Ecto neural progenitor cell (in vitro differentiated cells): Measurements from ENCODE around the gene COX7A2.

ENCODE experiments used
- DNase-seq: peaks from one replicate; pipeline ENCODE4 v3.0.0-alpha.2; 2018; ENCODE audit warnings: low spot score

Gene COX7A2

DNA sequence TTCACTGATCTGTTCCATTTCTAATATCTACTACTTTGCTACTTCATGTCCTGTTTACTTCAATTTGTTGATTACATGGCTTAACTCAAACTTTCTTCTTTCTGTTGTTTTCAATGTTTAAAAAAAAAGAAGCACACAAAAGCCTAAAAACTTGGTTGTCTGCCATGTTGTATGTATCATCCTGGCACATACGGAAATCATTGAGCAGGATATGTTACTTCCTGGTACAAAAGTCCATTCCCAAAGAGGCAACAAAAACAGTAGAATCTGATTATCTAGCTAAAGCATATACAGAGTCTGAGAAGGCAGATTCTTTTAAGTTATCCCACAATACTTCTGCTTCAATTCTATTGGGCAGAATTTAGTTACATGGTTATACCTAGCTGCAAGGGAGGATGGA, 23.2 kb downstream of the COX7A2 start:
- DNase-seq = no peak

DNA sequence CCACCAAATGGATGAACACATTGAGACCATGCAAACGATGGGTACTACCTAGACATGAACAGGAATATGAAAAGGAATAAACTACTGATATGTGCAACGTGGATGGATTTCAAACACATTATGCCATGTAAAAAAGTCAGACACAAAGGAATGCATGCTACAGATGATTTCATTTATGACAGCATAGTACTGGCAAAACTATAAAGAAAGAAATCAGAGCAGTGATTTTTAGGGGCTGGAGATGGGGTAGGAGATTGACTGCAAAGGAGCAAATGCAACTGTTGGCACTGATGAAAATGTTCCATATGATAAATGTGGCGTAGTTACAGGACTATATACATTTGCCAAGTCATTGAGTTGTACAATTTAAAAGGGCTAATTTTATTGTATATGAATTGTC, 24.3 kb downstream of the COX7A2 start:
- no peak for DNase-seq

DNA sequence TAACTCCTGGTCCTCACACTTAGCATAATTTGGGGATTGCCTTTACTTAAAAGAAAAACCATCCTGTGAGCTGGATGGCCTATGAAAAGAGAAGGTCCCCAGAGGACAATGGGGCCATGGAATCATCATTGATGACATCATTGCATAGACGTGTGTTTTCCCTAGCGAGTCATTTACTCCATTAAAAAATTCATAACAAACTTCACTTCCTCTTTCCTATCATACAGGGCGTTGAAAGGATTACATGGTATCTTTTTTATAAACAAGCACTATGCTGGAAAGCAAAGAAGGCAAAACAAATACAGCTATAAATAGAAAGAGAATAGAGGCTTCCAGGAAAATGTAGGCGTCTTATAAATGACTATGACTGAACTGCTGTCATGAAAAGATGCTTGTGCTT, 26.4 kb downstream of the COX7A2 start:
- no peak for DNase-seq

DNA sequence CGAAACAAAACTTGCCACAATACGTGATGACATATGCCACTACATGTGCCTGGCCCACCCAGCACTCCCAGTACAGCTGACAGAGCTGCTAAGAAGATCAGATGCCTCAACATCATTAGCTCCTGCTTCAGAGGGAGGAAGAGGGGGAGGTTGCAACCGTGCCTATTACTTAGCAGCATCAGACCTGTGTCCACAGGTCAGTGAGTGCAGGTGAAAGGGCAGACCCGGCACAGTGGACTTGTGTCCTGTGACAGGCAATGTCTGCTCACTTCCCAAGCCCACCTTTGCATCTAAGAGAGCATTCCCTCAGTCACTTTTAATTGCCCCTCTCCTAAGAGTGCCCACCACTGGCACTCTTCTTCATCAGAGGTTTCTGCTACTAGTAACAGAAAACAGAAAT, 28.3 kb downstream of the COX7A2 start:
- no peak for DNase-seq

DNA sequence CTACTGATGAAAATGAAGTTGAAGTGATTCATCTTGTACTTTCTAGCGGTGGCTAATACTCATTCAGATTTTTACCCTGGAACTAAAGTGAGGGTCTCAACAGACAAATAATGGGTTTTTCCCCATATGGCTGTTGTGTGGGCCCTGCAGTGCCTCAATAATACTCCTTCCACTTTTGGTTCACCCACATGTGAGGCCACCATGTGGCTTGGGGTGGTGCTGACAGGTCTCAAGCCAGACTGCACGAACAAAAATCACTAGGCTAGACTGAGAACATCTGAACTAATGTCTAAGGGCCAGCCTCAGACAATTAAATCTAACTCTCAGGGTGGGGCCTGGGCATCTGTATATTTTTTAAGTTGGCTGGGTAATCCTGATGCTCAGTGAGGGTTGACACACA, 29.9 kb downstream of the COX7A2 start:
- DNase-seq = no peak

DNA sequence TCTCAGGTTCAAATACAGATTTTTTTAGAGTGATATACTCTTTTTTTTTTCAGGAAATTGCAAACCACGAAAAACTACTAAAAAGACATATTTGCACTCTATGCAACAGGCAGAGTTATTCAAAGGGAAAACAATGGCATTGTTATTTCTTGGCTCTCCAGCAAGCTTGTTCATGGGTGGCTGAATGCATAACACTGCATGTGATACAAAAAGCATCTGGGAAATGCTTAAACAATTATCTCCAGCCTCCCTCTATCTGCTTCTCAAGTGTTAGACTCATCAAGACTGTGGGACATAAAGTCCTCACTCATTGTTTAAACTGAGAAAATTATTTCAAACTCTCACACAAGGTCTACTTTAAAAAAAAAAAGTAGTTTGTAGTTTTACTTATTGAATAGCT, 30.5 kb downstream of the COX7A2 start:
- DNase-seq = no peak

DNA sequence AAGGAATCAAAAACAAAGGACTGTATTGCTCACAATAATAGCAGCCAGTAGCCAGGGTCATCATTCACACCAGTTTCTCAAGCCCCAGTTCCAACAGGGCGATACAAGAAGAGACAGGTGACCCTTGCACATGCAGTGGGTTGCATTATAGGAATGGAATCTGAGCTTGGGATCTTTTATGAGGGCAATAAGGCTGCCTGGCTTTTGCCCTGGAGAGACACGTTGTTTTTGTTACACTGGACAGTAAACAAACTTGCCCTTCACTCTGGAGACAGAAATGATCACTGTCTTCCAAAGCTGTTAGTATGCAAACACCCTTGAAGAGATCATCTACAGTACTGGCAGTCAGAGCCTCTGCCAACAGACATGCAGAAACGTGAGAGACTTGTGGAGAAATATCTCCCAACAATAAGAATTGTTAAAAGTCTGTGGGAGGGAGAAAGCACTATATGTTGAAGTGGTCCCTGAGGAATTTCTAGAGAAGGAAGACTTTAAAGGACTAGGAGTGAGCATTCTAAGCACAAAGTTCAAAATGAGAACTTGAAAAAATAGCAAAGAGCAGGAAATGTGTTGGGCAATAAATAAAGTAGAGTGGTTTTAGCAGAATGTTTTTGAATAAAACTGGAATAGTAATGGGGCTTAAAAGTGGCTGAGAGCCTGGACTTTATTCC, 31.5 kb downstream of the COX7A2 start:
- no peak for DNase-seq

DNA sequence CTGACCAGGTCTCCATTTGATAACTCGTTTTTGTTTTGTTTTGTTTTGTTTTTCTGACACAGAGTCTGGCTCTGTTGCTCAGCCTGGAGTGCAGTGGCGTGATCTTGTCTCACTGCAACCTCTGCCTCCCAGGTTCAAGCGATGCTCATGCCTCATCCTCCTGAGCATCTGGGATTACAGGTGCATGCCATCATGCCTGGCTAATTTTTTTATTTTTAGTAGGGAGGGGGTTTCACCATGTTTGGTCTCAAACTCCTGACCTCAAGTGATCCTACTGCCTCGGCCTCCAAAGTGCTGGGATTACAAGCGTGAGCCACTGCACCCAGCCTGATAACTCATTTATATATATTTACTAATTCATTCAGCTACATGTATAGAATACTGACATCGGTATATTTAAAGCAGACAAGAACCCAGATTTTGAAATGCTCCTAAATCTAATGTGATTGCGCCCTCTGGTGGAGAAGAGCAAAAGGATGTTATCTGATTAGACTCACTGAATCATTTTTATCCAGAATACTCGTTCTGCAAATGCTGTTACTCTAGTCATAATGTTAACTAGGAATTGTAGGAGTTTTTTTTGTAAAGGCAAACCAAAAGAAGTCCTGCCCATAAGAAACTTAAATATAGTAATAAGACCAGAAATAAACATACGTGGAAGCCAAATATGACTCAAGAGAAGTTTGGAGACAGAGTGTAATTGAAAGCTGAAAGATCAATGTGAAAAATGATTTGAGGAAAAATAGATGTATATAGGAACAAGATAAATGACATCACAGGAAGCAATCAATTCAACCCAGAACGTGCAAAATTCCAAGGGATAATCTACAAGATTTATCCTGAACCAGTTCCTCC, 32.5 kb downstream of the COX7A2 start:
- no peak for DNase-seq

DNA sequence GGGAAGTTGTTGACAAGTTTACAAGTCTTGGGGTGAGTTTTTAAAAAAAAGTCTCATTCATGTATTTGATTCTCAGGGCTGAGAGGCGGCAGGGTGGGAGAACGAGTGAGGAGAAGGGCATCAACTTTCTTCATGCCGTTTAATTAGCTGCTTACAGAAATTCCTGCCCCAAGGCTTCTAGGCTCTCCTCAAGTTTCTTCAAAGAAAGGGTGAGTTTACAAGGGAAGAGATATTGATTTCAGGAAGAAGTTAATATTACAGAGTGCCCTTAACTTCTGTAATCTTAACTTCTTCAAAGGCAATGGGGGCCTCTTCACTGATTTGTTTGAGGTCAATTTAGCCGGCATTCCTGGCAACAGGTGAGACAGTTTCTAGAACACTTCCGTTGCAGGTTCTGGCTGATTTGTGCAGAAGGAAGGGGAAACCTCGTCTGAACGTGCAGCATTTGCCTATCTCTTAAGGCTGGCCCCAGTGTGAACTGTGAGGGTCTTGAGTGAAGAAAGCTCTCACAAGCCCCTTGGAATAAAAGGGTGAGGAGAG, 34.3 kb downstream of the COX7A2 start:
- no peak for DNase-seq

DNA sequence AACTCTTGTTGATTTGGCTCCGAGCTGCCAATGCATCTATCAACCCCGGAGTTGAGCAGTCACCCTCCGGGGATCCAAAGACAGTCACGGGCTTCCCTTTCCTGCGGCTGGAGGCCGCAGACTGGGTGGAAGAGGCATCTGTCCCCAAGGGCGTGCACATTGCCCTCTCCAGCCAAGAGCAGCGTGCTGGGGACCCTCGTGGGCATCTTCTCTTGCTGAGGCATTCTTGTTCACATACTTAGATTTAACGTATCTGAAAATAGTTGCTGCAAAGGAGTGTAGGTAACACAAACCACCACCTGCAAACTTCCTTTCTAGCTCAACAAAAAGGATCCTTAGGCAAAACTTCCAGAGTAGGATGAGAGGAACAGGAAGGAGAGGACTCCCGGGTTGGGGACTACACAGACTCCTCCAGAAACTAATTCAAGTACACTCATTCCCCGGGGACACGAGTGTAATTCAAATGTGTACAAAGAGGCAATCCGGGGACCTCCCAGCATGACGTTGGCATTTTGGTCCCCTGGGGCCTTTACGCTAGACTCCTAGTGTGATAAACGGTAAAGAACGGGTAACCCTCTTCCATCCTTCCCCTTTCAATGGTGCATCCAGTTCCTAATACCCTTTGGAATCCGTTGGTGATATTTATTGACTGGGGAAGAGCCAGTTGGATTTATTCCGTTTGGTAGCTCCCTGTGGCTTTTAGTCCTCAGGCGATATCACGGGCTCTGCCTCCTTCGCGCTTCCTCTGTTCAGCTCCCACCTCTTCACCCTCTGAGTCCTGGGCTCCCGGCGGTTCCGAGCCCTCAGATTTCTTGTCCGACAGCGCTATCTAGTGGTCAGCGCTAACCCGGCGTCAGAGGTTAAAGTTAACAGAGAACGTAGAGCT, 35.1 kb downstream of the COX7A2 start:
- peak; percentile 91 for DNase-seq

DNA sequence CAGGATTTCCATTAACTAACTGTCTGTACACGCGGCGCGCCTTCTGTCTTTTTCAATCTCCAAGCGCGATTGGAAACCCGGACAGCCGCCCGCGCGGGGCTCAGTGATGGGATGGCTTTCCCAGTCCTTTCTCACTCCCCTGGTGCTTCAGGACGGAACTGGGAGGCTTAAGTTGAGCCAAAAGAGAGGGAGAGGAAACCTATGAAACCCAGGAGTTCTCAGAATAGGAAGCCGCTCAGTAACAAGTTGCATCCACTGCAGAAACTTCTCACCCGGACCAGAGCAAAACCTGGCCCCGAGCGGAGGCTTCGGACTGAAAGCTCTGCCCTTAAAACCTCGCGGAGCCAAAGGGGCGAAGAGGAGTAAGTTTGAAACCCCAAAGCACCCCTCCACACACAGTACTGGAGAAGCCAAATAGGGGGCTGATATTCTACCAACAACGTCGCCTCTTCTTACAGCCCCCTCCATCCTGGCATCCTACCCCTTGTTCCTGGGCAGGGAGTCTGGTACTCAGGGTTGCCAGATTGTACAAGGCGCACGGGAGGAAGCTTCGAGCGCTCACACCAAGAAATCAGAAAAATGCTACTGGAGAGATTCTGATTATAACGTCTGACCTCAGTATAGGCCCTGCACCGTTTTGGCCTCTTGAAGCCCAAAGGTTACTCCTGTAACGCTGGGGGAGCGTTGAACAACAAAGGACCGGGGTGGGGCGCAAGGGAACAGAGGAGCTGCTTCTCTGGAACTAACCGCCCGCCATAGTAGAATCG, 36.8 kb downstream of the COX7A2 start:
- no peak for DNase-seq

DNA sequence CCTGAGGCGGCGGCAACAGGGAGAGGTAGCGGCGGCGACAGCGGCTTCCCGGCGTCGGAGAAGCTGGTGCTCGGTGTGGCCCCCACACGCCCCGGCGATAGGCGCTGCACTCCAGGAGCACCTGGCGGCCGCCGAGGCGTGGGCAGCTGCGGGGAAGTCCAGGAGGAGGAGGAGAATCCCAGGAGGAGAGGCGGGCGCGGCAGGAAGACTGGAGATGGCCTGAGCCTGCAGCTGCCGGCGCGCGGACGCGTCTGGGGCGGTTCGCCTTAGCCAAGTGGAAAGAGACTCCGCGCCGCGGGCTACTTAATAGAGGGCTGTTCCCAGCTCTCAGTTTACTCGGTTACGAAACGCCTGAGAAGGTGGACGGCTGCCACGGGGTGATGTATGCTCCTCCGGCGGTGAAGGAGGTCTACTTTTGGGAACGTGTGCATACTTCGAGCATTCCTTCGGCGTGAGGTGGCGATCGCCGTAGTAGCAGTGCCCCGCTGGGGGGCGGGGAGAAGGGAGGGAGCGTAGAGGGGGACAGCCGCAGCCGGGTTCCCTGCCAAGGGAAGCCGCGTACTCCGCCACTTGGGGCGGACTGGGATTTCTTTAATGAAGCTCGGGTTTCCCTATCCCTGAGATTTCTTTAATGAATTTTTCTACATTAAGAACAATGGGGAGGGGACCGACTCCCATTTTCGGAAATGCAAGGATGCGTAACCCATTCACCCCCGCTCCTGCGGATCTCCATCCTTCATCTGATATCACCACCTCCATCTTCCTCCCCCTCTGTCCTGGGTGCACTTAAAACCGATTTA, 37.6 kb downstream of the COX7A2 start, which contains the start of gene COL12A1:
COL12A1 (minus strand) TSS at position 278 of the 800 bp plus-strand sequence. CDS start 3,261 bp downstream, outside the sequence.
- DNase-seq = peak; percentile 83

DNA sequence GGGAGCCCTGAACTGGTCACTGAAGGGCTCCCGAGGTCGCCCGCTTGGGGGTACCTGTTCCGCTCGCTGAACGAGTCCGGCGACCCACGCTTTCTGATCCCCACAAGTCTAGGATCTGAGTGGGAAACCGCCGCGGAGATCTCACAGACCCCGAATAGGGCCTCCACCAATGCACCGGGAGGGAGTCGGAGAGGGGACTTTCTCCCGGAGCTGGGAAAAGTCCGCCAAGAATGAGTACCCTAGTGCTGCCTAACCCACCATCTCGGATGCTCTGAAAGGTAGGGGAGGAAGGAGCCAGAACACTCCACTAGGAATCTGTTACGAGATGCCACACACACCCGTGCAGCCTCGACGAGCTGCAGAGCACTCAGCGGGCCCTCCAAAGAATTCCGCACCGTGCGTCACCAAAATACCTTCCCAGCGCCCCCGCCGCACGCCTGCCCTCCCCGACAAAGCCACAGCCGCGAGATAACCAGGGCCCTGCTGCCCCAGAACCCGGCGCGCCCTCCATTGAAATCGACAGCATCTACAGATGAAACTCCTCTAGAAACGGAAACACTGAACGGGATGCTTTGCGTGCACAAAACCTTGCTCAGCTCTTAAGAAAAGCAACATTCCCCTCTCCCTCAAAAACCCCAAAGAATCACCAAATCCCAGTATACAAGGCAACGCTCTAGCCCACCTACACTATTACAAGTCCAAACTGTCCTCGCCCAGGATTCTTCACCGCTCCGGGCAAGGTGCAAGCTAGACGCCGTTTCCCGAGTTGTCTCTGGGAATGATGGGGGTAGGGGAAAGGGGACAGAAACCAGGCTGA, 38.4 kb downstream of the COX7A2 start:
- peak; percentile 61 for DNase-seq

DNA sequence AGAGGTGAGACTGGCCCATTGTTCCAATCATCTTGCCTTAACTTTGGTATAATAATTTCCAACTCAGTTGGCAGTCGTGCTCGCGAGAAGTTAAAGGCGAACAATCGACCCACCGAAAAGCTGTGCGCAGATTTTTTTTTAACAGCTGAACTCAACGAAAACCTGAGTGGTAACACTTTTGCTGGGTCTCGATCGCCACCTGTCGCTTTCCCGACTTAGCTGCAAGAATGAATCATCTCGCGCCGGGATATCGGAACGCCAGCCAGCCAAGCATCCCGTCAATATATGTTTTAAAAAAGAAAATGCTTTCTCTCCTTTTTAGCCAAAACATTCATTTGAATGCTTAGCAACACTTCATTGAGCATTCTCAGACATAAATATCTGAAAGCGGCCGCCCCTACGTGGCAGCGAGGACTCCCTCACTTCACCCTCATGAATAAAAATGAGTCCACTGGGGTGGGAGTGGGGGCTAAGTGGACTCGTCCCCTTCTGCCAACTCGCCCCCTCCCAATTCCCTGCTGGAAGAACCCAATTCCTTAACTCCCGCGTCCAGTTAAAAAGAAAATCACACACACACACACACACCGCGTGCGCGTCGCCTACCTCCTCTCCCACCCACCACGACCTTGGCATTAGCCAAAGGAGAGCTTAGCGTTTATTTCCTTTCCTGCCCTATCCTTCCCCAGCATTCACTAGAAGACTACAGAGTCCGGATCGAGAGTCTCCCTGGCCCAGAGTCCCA, 39.2 kb downstream of the COX7A2 start:
- peak; percentile 80 for DNase-seq

DNA sequence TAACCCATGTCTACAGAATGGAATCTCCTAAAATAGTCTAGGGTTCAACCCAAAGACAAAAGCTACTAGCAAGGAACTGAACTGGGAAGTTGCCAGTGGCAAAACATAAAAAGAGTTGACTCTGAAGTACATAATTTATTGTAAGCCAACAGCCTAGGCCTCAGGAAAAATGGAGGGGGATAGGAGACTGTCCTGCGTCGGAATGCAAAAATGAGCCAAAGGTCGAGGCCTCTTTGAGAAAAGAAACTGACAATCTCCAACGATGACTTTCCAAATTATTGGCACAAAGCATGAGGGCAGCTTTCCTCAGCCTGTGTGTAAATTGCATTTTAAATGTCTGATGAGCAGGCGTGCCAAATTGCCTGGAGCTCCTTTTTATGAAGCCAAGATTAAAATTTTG, 39.9 kb downstream of the COX7A2 start:
- DNase-seq = no peak

DNA sequence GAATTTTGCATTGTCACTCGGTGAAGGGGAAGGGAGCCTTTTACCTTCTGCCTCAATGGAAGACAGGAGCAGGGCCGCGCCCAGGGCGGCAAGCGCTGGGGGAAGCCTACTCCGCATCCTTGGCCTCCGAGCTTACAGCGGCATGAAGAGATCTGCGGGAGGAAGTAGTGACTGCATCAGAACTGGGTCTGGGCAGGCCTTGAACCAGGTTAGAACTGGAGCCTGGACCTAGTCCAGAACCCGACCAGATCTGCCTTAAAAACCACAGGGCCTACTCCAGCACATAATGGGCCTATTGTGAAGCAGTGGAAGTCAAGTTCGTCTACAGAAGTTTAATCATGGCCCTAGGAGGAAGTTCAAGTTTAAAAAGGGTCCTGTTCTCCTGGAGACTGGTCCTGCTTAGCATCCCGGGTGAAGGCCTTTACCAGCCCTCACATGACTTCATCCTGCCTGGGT, 40.9 kb downstream of the COX7A2 start:
- DNase-seq = no peak

DNA sequence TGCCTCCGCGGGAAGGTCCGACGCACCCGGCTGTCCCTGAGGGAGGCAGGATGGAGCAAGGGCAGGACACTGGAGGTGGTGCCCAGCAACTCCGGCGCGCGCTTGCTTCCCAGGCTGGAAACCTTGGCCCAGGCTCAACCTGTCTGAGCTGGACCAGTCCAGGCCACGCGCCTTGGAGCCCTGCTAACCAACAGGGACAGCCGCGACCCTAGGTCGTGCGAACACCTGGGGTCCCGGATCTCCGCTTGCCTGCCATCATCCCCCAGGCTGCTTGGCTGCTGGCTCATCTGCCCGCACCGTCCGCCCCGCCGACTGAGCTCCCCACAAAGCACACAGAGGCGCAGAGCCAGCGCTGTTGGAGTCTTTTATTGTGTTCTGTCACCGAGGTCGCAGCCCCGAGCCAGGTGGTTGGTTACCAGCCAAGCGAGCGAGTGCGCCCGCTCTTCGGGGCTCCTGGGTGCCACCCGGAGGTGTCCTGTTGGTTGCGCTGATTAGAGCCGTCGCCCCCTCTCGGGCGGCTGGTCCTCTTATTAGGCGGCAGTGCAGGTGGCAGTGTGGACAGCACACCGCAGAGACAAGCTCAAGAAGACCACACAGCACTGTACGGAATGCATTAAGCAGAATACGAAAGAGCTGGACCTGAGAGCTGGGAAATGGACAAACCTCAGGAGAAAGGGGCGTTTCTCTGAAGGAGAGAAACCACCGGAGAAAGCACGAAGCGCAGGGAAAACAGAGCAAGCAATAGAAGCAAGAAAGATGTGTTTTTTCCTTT, 41.5 kb downstream of the COX7A2 start:
- peak; percentile 72 for DNase-seq

DNA sequence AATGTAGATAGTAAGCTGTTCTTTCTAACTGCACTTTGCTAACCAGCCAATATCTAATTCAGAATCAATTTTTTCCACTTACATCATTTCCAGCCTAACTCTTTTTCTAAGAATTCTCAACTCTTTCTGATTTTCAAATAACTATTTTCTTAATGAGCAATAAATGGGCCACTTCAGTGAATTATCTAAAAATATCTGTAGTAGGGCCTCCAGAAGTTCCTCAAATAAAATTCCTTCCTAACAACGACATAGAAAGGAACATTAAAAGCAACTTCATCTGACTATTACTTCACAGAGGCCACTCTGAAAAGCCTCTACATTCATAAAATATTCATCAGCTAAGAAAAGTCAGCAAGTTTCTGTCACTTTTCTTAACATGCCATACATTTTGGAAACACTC, 42.6 kb downstream of the COX7A2 start:
- DNase-seq = no peak
